ENCODE data around the gene VAC14. TPM values are rescaled to one million over a fixed set of nuclear protein-coding genes. Genes with fewer than 3 reads are reported as not detected.
A peak's percentile ranks its signal among the peaks of the same experiment; 100 is the strongest.

VAC14 gene
- total and polyA plus RNA-seq, 3 experiments from 2014 or later = 43.4 to 50.3 (median 45.9) TPM

GRCh38 chr16:70701998-70702397 lies 99.0 kb downstream of the VAC14 start:
- DNase-seq = no peak
- Histone ChIP-seq H3K27me3 (ENCODE audit: insufficient read depth, low read length, poor library complexity, severe bottlenecking) (no peaks in the 10 kb centered on the region), H3K36me3 (ENCODE audit: insufficient read depth, low read length) (no peaks in the 10 kb centered on the region), H3K27ac (ENCODE audit: low read depth, low read length) (no peak overlapping the region), H3K4me3 (ENCODE audit: low read length) (no peak overlapping the region), H3K9me3 (ENCODE audit: low read length) (no peaks in the 10 kb centered on the region), H3K4me1 (ENCODE audit: insufficient read depth, low read length) (peaks cover 7% of the 10 kb centered on the region)
- CTCF ChIA-PET = no interaction called here
- no peak overlapping the region for H3K4me3 Mint-ChIP-seq
- peaks cover 0 to 11% (median 9%) of the 10 kb centered on the region in 3 donors for H3K4me1 Mint-ChIP-seq
- H3K27ac Mint-ChIP-seq = peak overlapping the region in 1 of 8 donors; percentile 42
- no peaks in the 10 kb centered on the region for H3K9me3 Mint-ChIP-seq
- POLR2A ChIA-PET = no interaction called here
- H3K36me3 Mint-ChIP-seq = peaks cover 0 to 25% (median under 1%) of the 10 kb centered on the region in 3 donors
- H3K27me3 Mint-ChIP-seq = no peaks in the 10 kb centered on the region

DNA sequence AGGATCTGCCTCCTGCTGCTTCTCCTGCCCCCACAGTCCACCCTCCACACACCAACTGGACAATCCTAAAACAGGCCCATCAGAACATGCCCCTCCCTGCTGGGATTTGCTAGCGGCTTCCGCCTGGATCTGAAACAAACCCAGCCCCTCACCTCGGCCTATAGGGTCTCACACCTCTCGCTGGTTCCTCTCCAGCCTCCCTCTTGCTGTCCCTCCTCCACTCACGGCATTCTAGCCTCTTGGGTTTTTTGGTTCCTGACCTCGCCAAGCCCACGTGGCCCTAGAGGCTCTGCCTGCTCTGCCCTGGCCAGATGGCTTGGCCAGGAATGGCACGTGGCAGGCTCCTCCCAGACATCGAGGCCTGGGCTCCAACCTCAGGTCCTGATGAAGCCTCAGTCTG lies 99.4 kb downstream of the VAC14 start:
- Mint-ChIP-seq H3K27ac (peak overlapping the region in 2 of 8 donors; percentile 17 to 42), H3K27me3 (no peaks in the 10 kb centered on the region), H3K36me3 (peaks cover 0 to 24% (median 0%) of the 10 kb centered on the region in 3 donors), H3K4me3 (peak overlapping the region in 1 of 7 donors; percentile 16), H3K9me3 (no peaks in the 10 kb centered on the region), H3K4me1 (peaks cover 0 to 15% (median 12%) of the 10 kb centered on the region in 3 donors)
- DNase-seq = no peak
- POLR2A ChIA-PET = no interaction called here
- Histone ChIP-seq H3K4me3 (ENCODE audit: low read length) (no peak overlapping the region), H3K36me3 (ENCODE audit: insufficient read depth, low read length) (no peaks in the 10 kb centered on the region), H3K4me1 (ENCODE audit: insufficient read depth, low read length) (peaks cover 11% of the 10 kb centered on the region), H3K27ac (ENCODE audit: low read depth, low read length) (no peak overlapping the region), H3K27me3 (ENCODE audit: insufficient read depth, low read length, poor library complexity, severe bottlenecking) (no peaks in the 10 kb centered on the region), H3K9me3 (ENCODE audit: low read length) (no peaks in the 10 kb centered on the region)
- CTCF ChIA-PET = no interaction called here

- DNase-seq = no peak
Observed at GRCh38 chr16:70701036-70701435, 99.9 kb downstream of the VAC14 start.

DNA sequence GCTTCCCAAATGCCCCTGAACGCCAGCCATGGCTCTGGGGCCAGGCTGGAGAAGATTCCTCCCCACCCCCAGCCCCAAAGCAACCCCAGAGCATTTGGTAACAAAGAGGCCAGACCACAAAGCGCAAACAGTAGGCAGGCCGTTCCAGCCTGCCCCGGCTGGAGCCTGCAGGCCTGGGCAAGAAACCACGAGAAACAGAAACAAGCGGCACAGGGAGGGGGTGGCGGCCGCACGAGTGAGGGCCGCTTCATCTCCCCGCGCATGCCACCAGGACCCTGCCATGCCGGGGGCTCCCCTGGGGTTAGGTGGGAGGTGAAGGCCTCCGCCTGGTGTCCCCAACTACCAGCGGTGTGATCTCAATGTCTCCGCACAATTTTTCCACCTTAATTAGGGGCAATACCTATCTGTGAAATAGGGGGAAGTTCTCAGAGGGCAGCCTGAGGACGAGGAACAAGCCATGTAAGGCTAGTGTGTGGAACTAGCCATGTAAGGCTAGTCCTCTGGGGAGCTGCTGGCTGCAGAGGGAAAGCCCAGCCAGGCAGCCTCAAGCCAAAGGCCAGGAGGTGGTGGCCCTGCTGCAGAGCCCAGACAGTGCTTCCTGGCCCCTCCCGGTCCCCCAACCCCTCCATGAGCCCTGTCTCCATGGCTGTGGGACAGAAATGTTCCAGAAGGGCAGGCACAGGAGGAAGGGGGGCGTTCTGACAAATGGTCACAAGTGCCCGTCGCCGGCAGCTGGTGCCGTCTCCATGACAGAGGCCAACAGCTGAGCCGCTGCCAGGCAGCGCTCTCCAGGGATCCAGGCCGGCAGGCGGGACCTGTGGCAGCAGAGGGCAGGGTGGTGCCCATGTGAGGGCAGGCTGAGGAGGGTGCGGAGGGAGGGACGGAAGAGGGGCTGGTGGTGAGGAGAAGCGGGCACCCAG lies 100.6 kb downstream of the VAC14 start:
- ChIA-PET POLR2A (no interaction called here), CTCF (no interaction called here)
- Histone ChIP-seq H3K36me3 (ENCODE audit: insufficient read depth, low read length) (no peaks in the 10 kb centered on the region), H3K27me3 (ENCODE audit: insufficient read depth, low read length, poor library complexity, severe bottlenecking) (no peaks in the 10 kb centered on the region), H3K27ac (ENCODE audit: low read depth, low read length) (no peak overlapping the region), H3K4me3 (ENCODE audit: low read length) (no peak overlapping the region), H3K9me3 (ENCODE audit: low read length) (no peaks in the 10 kb centered on the region), H3K4me1 (ENCODE audit: insufficient read depth, low read length) (peaks cover 20% of the 10 kb centered on the region)
- no peaks in the 10 kb centered on the region for H3K27me3 Mint-ChIP-seq
- H3K36me3 Mint-ChIP-seq = peaks cover 0 to 25% (median 0%) of the 10 kb centered on the region in 3 donors
- H3K4me3 Mint-ChIP-seq = no peak overlapping the region
- H3K27ac Mint-ChIP-seq = no peak overlapping the region
- no peak for DNase-seq
- H3K9me3 Mint-ChIP-seq = no peaks in the 10 kb centered on the region
- H3K4me1 Mint-ChIP-seq = peaks cover 8 to 27% (median 20%) of the 10 kb centered on the region in 3 donors

More at GRCh38 chr16:70701036-70701435, 99.9 kb downstream of the VAC14 start:
- H3K9me3 Mint-ChIP-seq = no peaks in the 10 kb centered on the region
- peaks cover 15% of the 10 kb centered on the region for H3K4me1 ChIP-seq (ENCODE audit: insufficient read depth, low read length)
- no peaks in the 10 kb centered on the region for H3K36me3 ChIP-seq (ENCODE audit: insufficient read depth, low read length)
- no peaks in the 10 kb centered on the region for H3K27me3 Mint-ChIP-seq
- peak overlapping the region in 1 of 8 donors; percentile 17 for H3K27ac Mint-ChIP-seq
- no peaks in the 10 kb centered on the region for H3K27me3 ChIP-seq (ENCODE audit: insufficient read depth, low read length, poor library complexity, severe bottlenecking)
- H3K36me3 Mint-ChIP-seq = peaks cover 0 to 24% (median 0%) of the 10 kb centered on the region in 3 donors
- H3K9me3 ChIP-seq (ENCODE audit: low read length) = no peaks in the 10 kb centered on the region
- ChIA-PET POLR2A (no interaction called here), CTCF (no interaction called here)
- no peak overlapping the region for H3K4me3 Mint-ChIP-seq
- no peak overlapping the region for H3K4me3 ChIP-seq (ENCODE audit: low read length)
- peaks cover 2 to 21% (median 13%) of the 10 kb centered on the region in 3 donors for H3K4me1 Mint-ChIP-seq
- no peak overlapping the region for H3K27ac ChIP-seq (ENCODE audit: low read depth, low read length)

DNA sequence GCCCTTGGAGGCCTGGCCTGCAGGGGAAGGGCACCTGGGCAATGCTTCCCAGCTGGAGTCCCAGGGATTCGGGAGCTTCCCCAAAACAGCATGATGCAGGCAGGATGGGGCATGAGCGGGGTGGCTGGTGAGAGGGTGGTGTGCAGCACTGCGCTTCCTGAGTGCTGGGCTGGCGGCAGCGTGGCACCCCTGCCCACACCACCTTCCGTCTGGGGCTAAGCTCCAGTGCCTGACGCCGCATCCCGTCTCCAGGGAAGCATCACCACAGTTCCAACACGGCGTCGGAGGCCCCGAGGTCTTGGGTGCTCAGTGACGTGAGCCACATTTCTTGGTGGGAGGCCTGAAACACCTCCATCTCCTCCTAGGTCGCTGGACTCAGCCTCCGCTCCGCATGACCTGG lies 101.3 kb downstream of the VAC14 start:
- no peaks in the 10 kb centered on the region for H3K27me3 Mint-ChIP-seq
- H3K4me1 Mint-ChIP-seq = peaks cover 11 to 31% (median 21%) of the 10 kb centered on the region in 3 donors
- no peak overlapping the region for H3K4me3 Mint-ChIP-seq
- H3K9me3 ChIP-seq (ENCODE audit: low read length) = no peaks in the 10 kb centered on the region
- no peak overlapping the region for H3K27ac ChIP-seq (ENCODE audit: low read depth, low read length)
- H3K4me3 ChIP-seq (ENCODE audit: low read length) = no peak overlapping the region
- ChIA-PET CTCF (no interaction called here), POLR2A (no interaction called here)
- H3K27me3 ChIP-seq (ENCODE audit: insufficient read depth, low read length, poor library complexity, severe bottlenecking) = no peaks in the 10 kb centered on the region
- H3K36me3 ChIP-seq (ENCODE audit: insufficient read depth, low read length) = no peaks in the 10 kb centered on the region
- no peaks in the 10 kb centered on the region for H3K9me3 Mint-ChIP-seq
- no peak overlapping the region for H3K27ac Mint-ChIP-seq
- H3K4me1 ChIP-seq (ENCODE audit: insufficient read depth, low read length) = peaks cover 20% of the 10 kb centered on the region
- no peak for DNase-seq
- peaks cover 0 to 27% (median 0%) of the 10 kb centered on the region in 3 donors for H3K36me3 Mint-ChIP-seq

- Mint-ChIP-seq H3K9me3 (no peaks in the 10 kb centered on the region), H3K4me3 (no peak overlapping the region), H3K36me3 (peaks cover 0 to 28% (median 0%) of the 10 kb centered on the region in 3 donors), H3K27ac (peak overlapping the region in 2 of 8 donors; percentile 24 to 27), H3K27me3 (no peaks in the 10 kb centered on the region), H3K4me1 (peaks cover 11 to 31% (median 21%) of the 10 kb centered on the region in 3 donors)
- H3K27ac ChIP-seq (ENCODE audit: low read depth, low read length) = no peak overlapping the region
- H3K27me3 ChIP-seq (ENCODE audit: insufficient read depth, low read length, poor library complexity, severe bottlenecking) = no peaks in the 10 kb centered on the region
- CTCF ChIA-PET = no interaction called here
- no peak for DNase-seq
- POLR2A ChIA-PET = no interaction called here
- no peaks in the 10 kb centered on the region for H3K36me3 ChIP-seq (ENCODE audit: insufficient read depth, low read length)
- H3K4me1 ChIP-seq (ENCODE audit: insufficient read depth, low read length) = peaks cover 20% of the 10 kb centered on the region
- H3K9me3 ChIP-seq (ENCODE audit: low read length) = no peaks in the 10 kb centered on the region
- H3K4me3 ChIP-seq (ENCODE audit: low read length) = no peak overlapping the region
Observed at GRCh38 chr16:70698901-70699300, 102.1 kb downstream of the VAC14 start.

DNA sequence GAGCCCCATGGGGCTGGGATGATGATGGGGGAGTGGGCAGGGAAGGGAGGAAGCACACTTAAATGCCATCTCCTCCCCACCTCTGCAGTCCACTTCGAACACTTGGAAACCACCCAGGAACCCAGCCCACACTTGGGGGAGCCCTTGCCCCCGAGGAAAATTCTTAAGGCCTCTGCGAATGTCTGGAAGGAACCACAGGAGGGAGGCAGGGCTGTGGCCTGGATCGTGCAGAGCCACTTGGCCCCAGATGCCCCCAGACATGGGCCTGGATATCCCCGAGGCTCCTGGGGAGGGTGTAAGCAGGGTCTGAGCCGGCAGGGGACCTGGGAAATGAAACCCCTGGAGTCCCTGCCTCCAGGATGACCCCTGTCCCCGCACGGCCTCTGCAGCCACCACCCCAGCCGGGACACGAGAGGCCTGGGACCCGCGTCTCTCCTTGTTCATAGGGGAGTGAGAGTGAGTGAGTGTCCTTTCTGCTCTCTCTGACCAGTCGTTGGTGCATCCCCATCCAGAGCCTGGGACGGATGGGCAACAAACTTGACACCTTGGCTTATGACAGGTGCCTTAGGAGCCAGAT lies 103.3 kb downstream of the VAC14 start:
- Mint-ChIP-seq H3K36me3 (peaks cover 0 to 32% (median 0%) of the 10 kb centered on the region in 3 donors), H3K4me1 (peaks cover 11 to 31% (median 21%) of the 10 kb centered on the region in 3 donors), H3K27me3 (no peaks in the 10 kb centered on the region), H3K9me3 (no peaks in the 10 kb centered on the region), H3K27ac (peak overlapping the region in 2 of 8 donors; percentile 70 to 83), H3K4me3 (peak overlapping the region in 2 of 7 donors; percentile 15 to 63)
- Histone ChIP-seq H3K36me3 (ENCODE audit: insufficient read depth, low read length) (no peaks in the 10 kb centered on the region), H3K27me3 (ENCODE audit: insufficient read depth, low read length, poor library complexity, severe bottlenecking) (no peaks in the 10 kb centered on the region), H3K4me3 (ENCODE audit: low read length) (no peak overlapping the region), H3K9me3 (ENCODE audit: low read length) (no peaks in the 10 kb centered on the region), H3K4me1 (ENCODE audit: insufficient read depth, low read length) (peaks cover 20% of the 10 kb centered on the region), H3K27ac (ENCODE audit: low read depth, low read length) (no peak overlapping the region)
- DNase-seq = no peak
- ChIA-PET POLR2A (no interaction called here), CTCF (no interaction called here)

- peak in 2 of 5 donors; percentile 23 to 67 for DNase-seq
- H3K36me3 ChIP-seq (ENCODE audit: insufficient read depth, low read length) = no peaks in the 10 kb centered on the region
- Mint-ChIP-seq H3K4me3 (peak overlapping the region in 2 of 7 donors; percentile 15 to 54), H3K36me3 (peaks cover 0 to 30% (median 0%) of the 10 kb centered on the region in 3 donors), H3K9me3 (no peaks in the 10 kb centered on the region), H3K27me3 (no peaks in the 10 kb centered on the region), H3K27ac (peak overlapping the region in 6 of 8 donors; percentile 67 to 91 (median 79)), H3K4me1 (peaks cover 11 to 31% (median 21%) of the 10 kb centered on the region in 3 donors)
- no peaks in the 10 kb centered on the region for H3K9me3 ChIP-seq (ENCODE audit: low read length)
- no peak overlapping the region for H3K27ac ChIP-seq (ENCODE audit: low read depth, low read length)
- ChIA-PET POLR2A (no interaction called here), CTCF (no interaction called here)
- no peaks in the 10 kb centered on the region for H3K27me3 ChIP-seq (ENCODE audit: insufficient read depth, low read length, poor library complexity, severe bottlenecking)
- H3K4me3 ChIP-seq (ENCODE audit: low read length) = no peak overlapping the region
- H3K4me1 ChIP-seq (ENCODE audit: insufficient read depth, low read length) = peaks cover 20% of the 10 kb centered on the region
Observed at GRCh38 chr16:70696952-70697593, 103.9 kb downstream of the VAC14 start.
